A549 (cell line): Measurements from ENCODE around the gene SERPIND1. TPM values are rescaled to one million over a fixed set of nuclear protein-coding genes. Genes with fewer than 3 reads are reported as not detected.
"Not testable (repeated sequence)": the region's sequence is repeated elsewhere in the genome, so short reads cannot be mapped to it uniquely, and the experiment has no call there.

Experiments
- ATAC-seq, 2 experiments: fragments of 200-7000 bp in 1 of 2; fragments of >200 bp in 1 of 2; cut with Nextera tagmentation in 1 of 2; cut with Tn5 transposase in 1 of 2; 3 replicates each; pipeline versions ENCODE4 v1.8.0 to v1.9.1; 2018 to 2020; ENCODE audit warnings: mild to moderate bottlenecking in 1 of 2, moderate library complexity in 1 of 2
- CTCF ChIA-PET: fragments of 300-600 bp; sonication (Branson Sonifier 250); formaldehyde crosslinking; extraction: SDS; loops from one replicate; lab custom pipeline; 2021; ENCODE audit warnings: antibody characterized with exemption, inconsistent platforms; lab: Yijun Ruan, JAX
- POLR2A ChIA-PET: fragments of 350-600 bp; formaldehyde crosslinking; extraction: SDS; loops from one replicate; lab custom pipeline; 2021; ENCODE audit warnings: antibody characterized with exemption, inconsistent platforms; lab: Yijun Ruan, JAX
- DNase-seq, 2 experiments: peaks; one replicate each; pipeline versions ENCODE4 v3.0.0 to v3.0.0-alpha.2; 2011 to 2016; ENCODE audit warnings: low read depth in 1 of 2, low spot score in 1 of 2
- FAIRE-seq: peaks from 2 replicates; lab custom pipeline; 2011; peaks lifted over from hg19 to GRCh38; lab: Jason Lieb, UNC
- H3K27ac ChIP-seq, 2 experiments: fragments of >200 bp; sonication (Bioruptor Twin); formaldehyde crosslinking; 3 replicates each; pipeline ENCODE4 v1.5.1; 2016 to 2017
- H3K4me1 ChIP-seq: fragments of >200 bp; sonication (Bioruptor Twin); formaldehyde crosslinking; 3 replicates; pipeline ENCODE4 v1.6.1; 2016
- H3K4me2 ChIP-seq: fragments of >200 bp; sonication (Bioruptor Twin); formaldehyde crosslinking; 3 replicates; pipeline ENCODE4 v1.6.1; 2016
- H3K4me3 ChIP-seq: fragments of >200 bp; sonication (Bioruptor Twin); formaldehyde crosslinking; 3 replicates; pipeline ENCODE4 v1.5.1; 2016
- H3K9me3 ChIP-seq: fragments of >200 bp; sonication (Bioruptor Twin); formaldehyde crosslinking; 3 replicates; pipeline ENCODE4 v1.6.1; 2016
- BCL3 ChIP-seq: fragments of >200 bp; sonication (Bioruptor Twin); formaldehyde crosslinking; IDR thresholded peaks from 3 replicates; pipeline ENCODE4 v1.6.1; 2016
- CHD2 ChIP-seq: fragments of 150-350 bp; IDR thresholded peaks from 2 replicates; pipeline ENCODE4 v1.6.1; 2014; ENCODE audit warnings: low read length; ENCODE audit not compliant: partially characterized antibody
- CTCF ChIP-seq: fragments of >200 bp; sonication (Bioruptor Twin); formaldehyde crosslinking; IDR thresholded peaks from 3 replicates; pipeline ENCODE4 v1.5.1; 2016
- ELK1 ChIP-seq: fragments of 150-350 bp; IDR thresholded peaks from 2 replicates; pipeline ENCODE4 v1.6.1; 2014; ENCODE audit warnings: low read depth, mild to moderate bottlenecking, low read length
- FOSB ChIP-seq: fragments of 250-450 bp; sonication (Bioruptor Pico); IDR thresholded peaks from 2 replicates; pipeline ENCODE4 v1.5.0; 2020; ENCODE audit warnings: mild to moderate bottlenecking, moderate library complexity
- FOSL2 ChIP-seq, 2 experiments: fragments of 450-650 bp in 1 of 2; fragments of >200 bp in 1 of 2; sonication (Bioruptor Twin) in 1 of 2; formaldehyde crosslinking; IDR thresholded peaks; 2 replicates each; pipeline versions ENCODE4 v1.5.0 to v1.6.1; 2016 to 2020; ENCODE audit warnings: mild to moderate bottlenecking in 1 of 2, moderate library complexity in 1 of 2
- GATA3 ChIP-seq: IDR thresholded peaks from 2 replicates; pipeline ENCODE4 v1.6.1; 2012; ENCODE audit warnings: borderline replicate concordance
- HDAC2 ChIP-seq: fragments of 200-600 bp; sonication (generic); IDR thresholded peaks from 2 replicates; pipeline ENCODE4 v1.6.1; 2016
- HES2 ChIP-seq: fragments of >200 bp; sonication (Bioruptor Twin); formaldehyde crosslinking; IDR thresholded peaks from 2 replicates; pipeline ENCODE4 v1.6.1; 2016
- HEYL ChIP-seq: fragments of 250-450 bp; sonication (Bioruptor Pico); IDR thresholded peaks from 2 replicates; pipeline ENCODE4 v1.8.0; 2021; ENCODE audit warnings: mild to moderate bottlenecking, moderate library complexity
- HOXA7 ChIP-seq: fragments of 250-450 bp; sonication (Bioruptor Pico); IDR thresholded peaks from 2 replicates; pipeline ENCODE4 v1.5.0; 2020; ENCODE audit warnings: mild to moderate bottlenecking, moderate library complexity
- HOXB13 ChIP-seq: fragments of 250-450 bp; sonication (Bioruptor Pico); IDR thresholded peaks from 2 replicates; pipeline ENCODE4 v1.5.0; 2020; ENCODE audit warnings: low read depth, mild to moderate bottlenecking, moderate library complexity
- HOXB5 ChIP-seq: fragments of 250-450 bp; sonication (Bioruptor Pico); IDR thresholded peaks from 2 replicates; pipeline ENCODE4 v1.5.0; 2020; ENCODE audit warnings: mild to moderate bottlenecking, moderate library complexity
- JUN ChIP-seq, 2 experiments: fragments of >200 bp; sonication (Bioruptor Twin); formaldehyde crosslinking; IDR thresholded peaks; 2 replicates in 1 of 2; 3 replicates in 1 of 2; pipeline ENCODE4 v1.6.1; 2016 to 2017
- JUNB ChIP-seq: fragments of >200 bp; sonication (Bioruptor Twin); formaldehyde crosslinking; IDR thresholded peaks from 2 replicates; pipeline ENCODE4 v1.6.1; 2016
- MAX ChIP-seq: IDR thresholded peaks from 2 replicates; pipeline ENCODE4 v1.6.1; 2012
- MAZ ChIP-seq: fragments of 150-350 bp; IDR thresholded peaks from 2 replicates; pipeline ENCODE4 v1.6.1; 2014; ENCODE audit warnings: antibody characterized with exemption, low read depth, low read length, borderline replicate concordance
- MYC ChIP-seq: IDR thresholded peaks from 2 replicates; pipeline ENCODE4 v1.6.1; 2012; ENCODE audit warnings: mild to moderate bottlenecking, inconsistent platforms, low read length, improper control_type of control experiment, borderline replicate concordance
- NFE2L2 ChIP-seq: fragments of 150-350 bp; conservative IDR thresholded peaks from 2 replicates; pipeline ENCODE4 v1.6.1; 2014; ENCODE audit warnings: low read length
- NPAS2 ChIP-seq: fragments of 250-450 bp; sonication (Bioruptor Pico); IDR thresholded peaks from 2 replicates; pipeline ENCODE4 v1.8.0; 2022; ENCODE audit warnings: mild to moderate bottlenecking, moderate library complexity, borderline replicate concordance
- NR3C1 ChIP-seq: fragments of >200 bp; sonication (Bioruptor Twin); formaldehyde crosslinking; IDR thresholded peaks from 3 replicates; pipeline ENCODE4 v1.6.1; 2017
- PHF8 ChIP-seq: fragments of 200-600 bp; sonication (generic); IDR thresholded peaks from 2 replicates; pipeline ENCODE4 v1.6.1; 2016; ENCODE audit warnings: low read depth, mild to moderate bottlenecking, antibody characterized with exemption, moderate library complexity, borderline replicate concordance
- POLR2A ChIP-seq: IDR thresholded peaks from 2 replicates; pipeline ENCODE4 v1.6.1; 2012; ENCODE audit warnings: mild to moderate bottlenecking, low read length
- POLR2AphosphoS2 ChIP-seq: conservative IDR thresholded peaks from 2 replicates; pipeline ENCODE4 v1.6.1; 2012; ENCODE audit warnings: low read length, improper control_type of control experiment, inconsistent platforms
- RCOR1 ChIP-seq: fragments of 150-350 bp; IDR thresholded peaks from 2 replicates; pipeline ENCODE4 v1.6.1; 2014; ENCODE audit warnings: antibody characterized with exemption, low read length, low read depth
- SMC3 ChIP-seq: fragments of >200 bp; sonication (Bioruptor Twin); formaldehyde crosslinking; IDR thresholded peaks from 3 replicates; pipeline ENCODE4 v1.6.1; 2018; ENCODE audit warnings: inconsistent platforms
- SREBF2 ChIP-seq: fragments of 450-650 bp; IDR thresholded peaks from 2 replicates; pipeline ENCODE4 v1.6.1; 2014; ENCODE audit warnings: mild to moderate bottlenecking, moderate library complexity
- TFCP2L1 ChIP-seq: fragments of 250-450 bp; sonication (Bioruptor Pico); IDR thresholded peaks from 2 replicates; pipeline ENCODE4 v1.5.0; 2021; ENCODE audit warnings: mild to moderate bottlenecking
- ZC3H11A ChIP-seq: fragments of 450-650 bp; IDR thresholded peaks from 2 replicates; pipeline ENCODE4 v1.6.1; 2014; ENCODE audit warnings: antibody characterized with exemption, mild to moderate bottlenecking
- ZNF302 ChIP-seq: fragments of 250-450 bp; sonication (Bioruptor Pico); IDR thresholded peaks from 2 replicates; pipeline ENCODE4 v1.9.0; 2021; ENCODE audit warnings: inconsistent platforms, mild to moderate bottlenecking, moderate library complexity
- WGBS: methylation state at CpG from one replicate; pipeline ENCODE4 v1.1.6; 2017; ENCODE audit errors: missing lambda C conversion rate; 5-methylcytosine and 5-hydroxymethylcytosine counted together
- polyA plus RNA-seq, 4 experiments: library from polyadenylated mRNA; depleted of rRNA in 3 of 4; stranded (reverse); fragments of >200 nt; fragmentation: RNase III in 1 of 4; extraction: RNeasy Plus Mini Kit Qiagen cat#74134 plus additional on column Dnase treatment in 1 of 4; gene quantifications; 2 replicates in 3 of 4; 3 replicates in 1 of 4; pipeline ENCODE4 v1.2.3, GENCODE V29; 2011 to 2017

SERPIND1 gene
- polyA plus RNA-seq, 2 of the 4 experiments (the other 2 are of a cell fraction) = not detected

GRCh38 chr22:20821717-20822239 is 47.9 kb downstream of the SERPIND1 start:
- DNase-seq, POLR2A ChIA-PET, FAIRE-seq, H3K4me2 ChIP-seq, H3K9me3 ChIP-seq, H3K4me1 ChIP-seq, H3K4me3 ChIP-seq, ATAC-seq, H3K27ac ChIP-seq: not testable (repeated sequence)
- 92% methylated on average over 7 of the region's 8 CpGs for WGBS
- CTCF ChIA-PET = interaction anchor here (0.6 to 4.2 kb wide), 2 partner anchors 18 to 125 kb away, joined by 6 to 14 read pairs; no protein-coding TSS in a partner anchor

GRCh38 chr22:20822240-20822639 is 48.3 kb downstream of the SERPIND1 start:
- no peak for TF ChIP-seq SMC3
- no peak for TF ChIP-seq PHF8
- TF ChIP-seq HES2 = no peak
- no peak for TF ChIP-seq GATA3
- no peak for TF ChIP-seq ELK1
- TF ChIP-seq HOXB5 (CRISPR knock-in tag) = no peak
- no peak for TF ChIP-seq CHD2
- no peak for TF ChIP-seq JUN (IDR thresholded peaks at IDR 0.05)
- no peak for TF ChIP-seq JUNB
- no peak for TF ChIP-seq HDAC2
- no peak for TF ChIP-seq POLR2AphosphoS2
- no peak for TF ChIP-seq ZC3H11A
- TF ChIP-seq ZNF302 = no peak
- TF ChIP-seq HEYL (CRISPR knock-in tag) = no peak
- TF ChIP-seq NPAS2 (CRISPR knock-in tag) = no peak
- TF ChIP-seq POLR2A = no peak
- no peak for TF ChIP-seq MAZ
- TF ChIP-seq, all 56 proteins: peak for 0
- 96% methylated on average over 5 of the region's 5 CpGs for WGBS
- DNase-seq (no peak), FAIRE-seq (no peak), ATAC-seq (no peak)
- CTCF ChIA-PET = interaction anchor here (0.6 to 4.2 kb wide), 3 partner anchors 18 to 125 kb away, joined by 3 to 14 read pairs (median 6); no protein-coding TSS in a partner anchor
- Histone ChIP-seq H3K4me2 (no peak overlapping the region), H3K4me1 (no peaks in the 10 kb centered on the region), H3K4me3 (no peak overlapping the region), H3K27ac (no peak overlapping the region), H3K9me3 (no peaks in the 10 kb centered on the region)
- POLR2A ChIA-PET = no interaction called here

- 86% methylated on average over 1 of the region's 1 CpG for WGBS
- DNase-seq (no peak), FAIRE-seq (no peak), ATAC-seq (no peak)
- ChIA-PET POLR2A (no interaction called here), CTCF (interaction anchor here (1.1 to 4.2 kb wide), 2 partner anchors 19 to 63 kb away, joined by 3 to 14 read pairs; no protein-coding TSS in a partner anchor)
- Histone ChIP-seq H3K4me1 (no peaks in the 10 kb centered on the region), H3K4me2 (no peak overlapping the region), H3K4me3 (no peak overlapping the region), H3K27ac (no peak overlapping the region), H3K9me3 (no peaks in the 10 kb centered on the region)
- TF ChIP-seq HOXA7 (CRISPR knock-in tag) = no peak
- TF ChIP-seq CTCF = no peak
- no peak for TF ChIP-seq POLR2AphosphoS2
- TF ChIP-seq NR3C1 = no peak
- no peak for TF ChIP-seq HES2
- TF ChIP-seq FOSL2 (IDR thresholded peaks at IDR 0.05) = no peak
- TF ChIP-seq FOSL2 (CRISPR knock-in tag; IDR thresholded peaks at IDR 0.05) = no peak
- no peak for TF ChIP-seq NFE2L2
- no peak for TF ChIP-seq HEYL (CRISPR knock-in tag)
- no peak for TF ChIP-seq NPAS2 (CRISPR knock-in tag)
- TF ChIP-seq TFCP2L1 (CRISPR knock-in tag) = no peak
- no peak for TF ChIP-seq BCL3
- TF ChIP-seq RCOR1 = no peak
- TF ChIP-seq FOSB = no peak
- no peak for TF ChIP-seq MYC
- no peak for TF ChIP-seq HOXB13 (CRISPR knock-in tag)
- TF ChIP-seq MAX = no peak
- no peak for TF ChIP-seq SREBF2
- no peak for TF ChIP-seq ZC3H11A
These were observed 49.4 kb downstream of the SERPIND1 start for GRCh38 chr22:20823264-20823663.
